HepG2 (cell line): ENCODE data around the gene SFT2D1. TPM values are rescaled to one million over a fixed set of nuclear protein-coding genes. Genes with fewer than 3 reads are reported as not detected.

Source experiments
- ARNTL ChIP-seq: sonication (generic); formaldehyde crosslinking; IDR thresholded peaks from 2 replicates; pipeline ENCODE4 v1.4.0; 2020; ENCODE audit warnings: mild to moderate bottlenecking, missing genetic modification reagents
- BCL6 ChIP-seq: IDR thresholded peaks from 2 replicates; pipeline ENCODE4 v1.6.1; 2016; ENCODE audit warnings: missing genetic modification reagents, missing compliant biosample characterization
- MED1 ChIP-seq: sonication (generic); formaldehyde crosslinking; IDR thresholded peaks from 2 replicates; pipeline ENCODE4 v1.4.0; 2020; ENCODE audit warnings: missing genetic modification reagents
- RAD51 ChIP-seq: fragments of 450-650 bp; IDR thresholded peaks from 2 replicates; pipeline ENCODE4 v1.6.1; 2016; ENCODE audit warnings: borderline replicate concordance
- SALL1 ChIP-seq: sonication (generic); formaldehyde crosslinking; IDR thresholded peaks from 2 replicates; pipeline ENCODE4 v1.8.0; 2022; ENCODE audit warnings: mild to moderate bottlenecking, missing genetic modification reagents
- SOX13 ChIP-seq, 3 experiments: fragments of 450-650 bp in 1 of 3; sonication (generic) in 1 of 3; formaldehyde crosslinking in 1 of 3; IDR thresholded peaks in 2 of 3; conservative IDR thresholded peaks in 1 of 3; 2 replicates each; pipeline versions ENCODE4 v1.5.0 to v1.6.1; 2016 to 2020; ENCODE audit warnings: antibody characterized with exemption in 1 of 3, mild to moderate bottlenecking in 1 of 3, missing compliant biosample characterization in 1 of 3, missing genetic modification reagents in 1 of 3, moderate library complexity in 1 of 3
- ZBED4 ChIP-seq: sonication (generic); formaldehyde crosslinking; IDR thresholded peaks from 2 replicates; pipeline ENCODE4 v1.4.0; 2020; ENCODE audit warnings: missing genetic modification reagents, borderline replicate concordance
- ZNF543 ChIP-seq: sonication (generic); formaldehyde crosslinking; IDR thresholded peaks from 2 replicates; pipeline ENCODE4 v1.4.0; 2020; ENCODE audit warnings: mild to moderate bottlenecking, missing genetic modification reagents
- polyA plus RNA-seq, 8 experiments: library from polyadenylated mRNA; depleted of rRNA in 3 of 8; stranded (reverse) in 7 of 8; unstranded in 1 of 8; fragments of >200 nt; fragmentation: Illumina TruSeq in 4 of 8; extraction: Trizol in 4 of 8; gene quantifications; 2 replicates each; pipeline versions ENCODE4 v1.2.1 to v1.2.3, GENCODE V29; 2011 to 2016; ENCODE audit warnings: low read depth in 4 of 8, missing spikeins in 1 of 8, mixed read lengths in 1 of 8; ENCODE audit not compliant: insufficient read depth in 1 of 8
- total RNA-seq, 5 experiments: library from RNA; depleted of rRNA; stranded (reverse); fragments of >200 nt; fragmentation: Illumina TruSeq; extraction: Trizol; gene quantifications; 2 replicates each; pipeline ENCODE4 v1.2.3, GENCODE V29; 2016; ENCODE audit warnings: low read depth in 1 of 5
- TF ChIP-seq, protein P1 (sequence below): sonication (generic); formaldehyde crosslinking; IDR thresholded peaks from 2 replicates; pipeline ENCODE4 v1.5.1; 2020; ENCODE audit warnings: mild to moderate bottlenecking, missing genetic modification reagents, borderline replicate concordance
- TF ChIP-seq, protein P2 (sequence below): sonication (generic); formaldehyde crosslinking; IDR thresholded peaks from 2 replicates; pipeline ENCODE4 v1.8.0; 2022; ENCODE audit warnings: missing genetic modification reagents, mild to moderate bottlenecking, moderate library complexity, borderline replicate concordance
- TF ChIP-seq, protein P3 (sequence below): sonication (generic); formaldehyde crosslinking; conservative IDR thresholded peaks from 2 replicates; pipeline ENCODE4 v1.8.1; 2023; ENCODE audit warnings: missing genetic modification reagents

Gene SFT2D1
- total and polyA plus RNA-seq, 2 of the 13 experiments (the other 11 are each of a cell fraction or from before 2014, with no cell fraction given), result 115 to 147 TPM

- peak; percentile 95 for TF ChIP-seq ZBED4 (CRISPR knock-in tag)
- peak; percentile 37 for TF ChIP-seq MED1 (CRISPR knock-in tag)
- TF ChIP-seq ARNTL (CRISPR knock-in tag), result peak; percentile 54; the same call in 1 of the 2 replicates
- peak; percentile 31; the same call in 1 of the 2 replicates for TF ChIP-seq SALL1 (CRISPR knock-in tag)
- TF ChIP-seq SOX13 (IDR thresholded peaks at IDR 0.05), result no peak
- peak in 1 of 2 experiments; percentile 33; a peak in 1 of 4 replicates for TF ChIP-seq SOX13 (CRISPR knock-in tag; conservative IDR thresholded peaks at IDR 0.05 in 1 of 2, IDR thresholded peaks at IDR 0.05 in 1 of 2)
- peak; percentile 83 for TF ChIP-seq BCL6 (CRISPR knock-in tag)
- TF ChIP-seq ZNF543 (CRISPR knock-in tag), result no peak
- TF ChIP-seq, protein P1, sequence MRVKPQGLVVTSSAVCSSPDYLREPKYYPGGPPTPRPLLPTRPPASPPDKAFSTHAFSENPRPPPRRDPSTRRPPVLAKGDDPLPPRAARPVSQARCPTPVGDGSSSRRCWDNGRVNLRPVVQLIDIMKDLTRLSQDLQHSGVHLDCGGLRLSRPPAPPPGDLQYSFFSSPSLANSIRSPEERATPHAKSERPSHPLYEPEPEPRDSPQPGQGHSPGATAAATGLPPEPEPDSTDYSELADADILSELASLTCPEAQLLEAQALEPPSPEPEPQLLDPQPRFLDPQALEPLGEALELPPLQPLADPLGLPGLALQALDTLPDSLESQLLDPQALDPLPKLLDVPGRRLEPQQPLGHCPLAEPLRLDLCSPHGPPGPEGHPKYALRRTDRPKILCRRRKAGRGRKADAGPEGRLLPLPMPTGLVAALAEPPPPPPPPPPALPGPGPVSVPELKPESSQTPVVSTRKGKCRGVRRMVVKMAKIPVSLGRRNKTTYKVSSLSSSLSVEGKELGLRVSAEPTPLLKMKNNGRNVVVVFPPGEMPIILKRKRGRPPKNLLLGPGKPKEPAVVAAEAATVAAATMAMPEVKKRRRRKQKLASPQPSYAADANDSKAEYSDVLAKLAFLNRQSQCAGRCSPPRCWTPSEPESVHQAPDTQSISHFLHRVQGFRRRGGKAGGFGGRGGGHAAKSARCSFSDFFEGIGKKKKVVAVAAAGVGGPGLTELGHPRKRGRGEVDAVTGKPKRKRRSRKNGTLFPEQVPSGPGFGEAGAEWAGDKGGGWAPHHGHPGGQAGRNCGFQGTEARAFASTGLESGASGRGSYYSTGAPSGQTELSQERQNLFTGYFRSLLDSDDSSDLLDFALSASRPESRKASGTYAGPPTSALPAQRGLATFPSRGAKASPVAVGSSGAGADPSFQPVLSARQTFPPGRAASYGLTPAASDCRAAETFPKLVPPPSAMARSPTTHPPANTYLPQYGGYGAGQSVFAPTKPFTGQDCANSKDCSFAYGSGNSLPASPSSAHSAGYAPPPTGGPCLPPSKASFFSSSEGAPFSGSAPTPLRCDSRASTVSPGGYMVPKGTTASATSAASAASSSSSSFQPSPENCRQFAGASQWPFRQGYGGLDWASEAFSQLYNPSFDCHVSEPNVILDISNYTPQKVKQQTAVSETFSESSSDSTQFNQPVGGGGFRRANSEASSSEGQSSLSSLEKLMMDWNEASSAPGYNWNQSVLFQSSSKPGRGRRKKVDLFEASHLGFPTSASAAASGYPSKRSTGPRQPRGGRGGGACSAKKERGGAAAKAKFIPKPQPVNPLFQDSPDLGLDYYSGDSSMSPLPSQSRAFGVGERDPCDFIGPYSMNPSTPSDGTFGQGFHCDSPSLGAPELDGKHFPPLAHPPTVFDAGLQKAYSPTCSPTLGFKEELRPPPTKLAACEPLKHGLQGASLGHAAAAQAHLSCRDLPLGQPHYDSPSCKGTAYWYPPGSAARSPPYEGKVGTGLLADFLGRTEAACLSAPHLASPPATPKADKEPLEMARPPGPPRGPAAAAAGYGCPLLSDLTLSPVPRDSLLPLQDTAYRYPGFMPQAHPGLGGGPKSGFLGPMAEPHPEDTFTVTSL (CRISPR knock-in tag), result peak; percentile 68; the same call in 1 of the 2 replicates
- TF ChIP-seq RAD51, result no peak
- TF ChIP-seq, protein P2, sequence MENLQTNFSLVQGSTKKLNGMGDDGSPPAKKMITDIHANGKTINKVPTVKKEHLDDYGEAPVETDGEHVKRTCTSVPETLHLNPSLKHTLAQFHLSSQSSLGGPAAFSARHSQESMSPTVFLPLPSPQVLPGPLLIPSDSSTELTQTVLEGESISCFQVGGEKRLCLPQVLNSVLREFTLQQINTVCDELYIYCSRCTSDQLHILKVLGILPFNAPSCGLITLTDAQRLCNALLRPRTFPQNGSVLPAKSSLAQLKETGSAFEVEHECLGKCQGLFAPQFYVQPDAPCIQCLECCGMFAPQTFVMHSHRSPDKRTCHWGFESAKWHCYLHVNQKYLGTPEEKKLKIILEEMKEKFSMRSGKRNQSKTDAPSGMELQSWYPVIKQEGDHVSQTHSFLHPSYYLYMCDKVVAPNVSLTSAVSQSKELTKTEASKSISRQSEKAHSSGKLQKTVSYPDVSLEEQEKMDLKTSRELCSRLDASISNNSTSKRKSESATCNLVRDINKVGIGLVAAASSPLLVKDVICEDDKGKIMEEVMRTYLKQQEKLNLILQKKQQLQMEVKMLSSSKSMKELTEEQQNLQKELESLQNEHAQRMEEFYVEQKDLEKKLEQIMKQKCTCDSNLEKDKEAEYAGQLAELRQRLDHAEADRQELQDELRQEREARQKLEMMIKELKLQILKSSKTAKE (CRISPR knock-in tag), result 0 out of 2 replicates have a peak, but pooled peaks have one; percentile 43
- TF ChIP-seq, protein P3, sequence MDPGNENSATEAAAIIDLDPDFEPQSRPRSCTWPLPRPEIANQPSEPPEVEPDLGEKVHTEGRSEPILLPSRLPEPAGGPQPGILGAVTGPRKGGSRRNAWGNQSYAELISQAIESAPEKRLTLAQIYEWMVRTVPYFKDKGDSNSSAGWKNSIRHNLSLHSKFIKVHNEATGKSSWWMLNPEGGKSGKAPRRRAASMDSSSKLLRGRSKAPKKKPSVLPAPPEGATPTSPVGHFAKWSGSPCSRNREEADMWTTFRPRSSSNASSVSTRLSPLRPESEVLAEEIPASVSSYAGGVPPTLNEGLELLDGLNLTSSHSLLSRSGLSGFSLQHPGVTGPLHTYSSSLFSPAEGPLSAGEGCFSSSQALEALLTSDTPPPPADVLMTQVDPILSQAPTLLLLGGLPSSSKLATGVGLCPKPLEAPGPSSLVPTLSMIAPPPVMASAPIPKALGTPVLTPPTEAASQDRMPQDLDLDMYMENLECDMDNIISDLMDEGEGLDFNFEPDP, result 0 out of 2 replicates have a peak, but pooled peaks have one; percentile 58
These were observed 40.5 kb downstream of the SFT2D1 start (continued) for GRCh38 chr6:166301611-166302529.
